ENCODE results near the gene KCNQ2. TPM values are rescaled to one million over a fixed set of nuclear protein-coding genes. Genes with fewer than 3 reads are reported as not detected.

KCNQ2 gene
- total RNA-seq, 1 experiment from 2014 or later: 0.38 TPM

GRCh38 chr20:63464289-63464635 is 8.2 kb downstream of the KCNQ2 start:
- Mint-ChIP-seq H3K4me1 (ENCODE audit: low read depth, unreplicated experiment) (peaks cover 8% of the 10 kb centered on the region), H3K9me3 (ENCODE audit: low read depth, unreplicated experiment) (no peaks in the 10 kb centered on the region), H3K4me3 (ENCODE audit: low read depth, unreplicated experiment) (no peak overlapping the region), H3K36me3 (ENCODE audit: insufficient read depth, unreplicated experiment) (no peaks in the 10 kb centered on the region), H3K27ac (ENCODE audit: unreplicated experiment) (no peak overlapping the region), H3K27me3 (ENCODE audit: unreplicated experiment) (peaks cover 100% of the 10 kb centered on the region)
- CTCF ChIA-PET: interaction anchor here (1.2 kb wide), 1 partner anchor 16 kb away, joined by 3 read pairs; no protein-coding TSS in a partner anchor
- intact Hi-C loops (cut with micrococcal nuclease; ENCODE audit: unreplicated experiment): no loop called here
- no peak for DNase-seq
- BruUV-seq (replicated peaks): no TSS peak
- TF ChIP-seq CTCF (IDR thresholded peaks at IDR 0.05; ENCODE audit: unreplicated experiment): no peak

GRCh38 chr20:63463400-63464288 is 8.8 kb downstream of the KCNQ2 start:
- CTCF ChIA-PET: interaction anchor here (1.2 kb wide), 1 partner anchor 17 kb away, joined by 3 read pairs; no protein-coding TSS in a partner anchor
- no peak for DNase-seq
- no peaks in the 10 kb centered on the region for H3K9me3 Mint-ChIP-seq (ENCODE audit: low read depth, unreplicated experiment)
- H3K36me3 Mint-ChIP-seq (ENCODE audit: insufficient read depth, unreplicated experiment): no peaks in the 10 kb centered on the region
- H3K4me1 Mint-ChIP-seq (ENCODE audit: low read depth, unreplicated experiment): peaks cover 8% of the 10 kb centered on the region
- H3K4me3 Mint-ChIP-seq (ENCODE audit: low read depth, unreplicated experiment): no peak overlapping the region
- no TSS peak for BruUV-seq (replicated peaks)
- intact Hi-C loops (cut with micrococcal nuclease; ENCODE audit: unreplicated experiment): no loop called here
- no peak for TF ChIP-seq CTCF (IDR thresholded peaks at IDR 0.05; ENCODE audit: unreplicated experiment)
- H3K27ac Mint-ChIP-seq (ENCODE audit: unreplicated experiment): no peak overlapping the region
- peaks cover 100% of the 10 kb centered on the region for H3K27me3 Mint-ChIP-seq (ENCODE audit: unreplicated experiment)

GRCh38 chr20:63462244-63462643 is 10.2 kb downstream of the KCNQ2 start:
- DNase-seq: no peak
- peaks cover 21% of the 10 kb centered on the region for H3K4me1 Mint-ChIP-seq (ENCODE audit: low read depth, unreplicated experiment)
- no peak overlapping the region for H3K4me3 Mint-ChIP-seq (ENCODE audit: low read depth, unreplicated experiment)
- CTCF ChIA-PET: no interaction called here
- intact Hi-C loops (cut with micrococcal nuclease; ENCODE audit: unreplicated experiment): no loop called here
- BruUV-seq (replicated peaks): no TSS peak
- H3K27me3 Mint-ChIP-seq (ENCODE audit: unreplicated experiment): peaks cover 100% of the 10 kb centered on the region
- H3K9me3 Mint-ChIP-seq (ENCODE audit: low read depth, unreplicated experiment): no peaks in the 10 kb centered on the region
- peaks cover 11% of the 10 kb centered on the region for H3K36me3 Mint-ChIP-seq (ENCODE audit: insufficient read depth, unreplicated experiment)
- no peak for TF ChIP-seq CTCF (IDR thresholded peaks at IDR 0.05; ENCODE audit: unreplicated experiment)
- no peak overlapping the region for H3K27ac Mint-ChIP-seq (ENCODE audit: unreplicated experiment)

GRCh38 chr20:63461104-63461763 is 11.2 kb downstream of the KCNQ2 start:
- no TSS peak for BruUV-seq (replicated peaks)
- H3K9me3 Mint-ChIP-seq (ENCODE audit: low read depth, unreplicated experiment): no peaks in the 10 kb centered on the region
- H3K27me3 Mint-ChIP-seq (ENCODE audit: unreplicated experiment): peaks cover 100% of the 10 kb centered on the region
- CTCF ChIA-PET: interaction anchor here (0.5 to 0.9 kb wide), 2 partner anchors 9 to 22 kb away, joined by 4 read pairs; no protein-coding TSS in a partner anchor
- no peak for TF ChIP-seq CTCF (IDR thresholded peaks at IDR 0.05; ENCODE audit: unreplicated experiment)
- no peak overlapping the region for H3K4me3 Mint-ChIP-seq (ENCODE audit: low read depth, unreplicated experiment)
- H3K36me3 Mint-ChIP-seq (ENCODE audit: insufficient read depth, unreplicated experiment): peaks cover 17% of the 10 kb centered on the region
- DNase-seq: peak; percentile 64
- peaks cover 22% of the 10 kb centered on the region for H3K4me1 Mint-ChIP-seq (ENCODE audit: low read depth, unreplicated experiment)
- no peak overlapping the region for H3K27ac Mint-ChIP-seq (ENCODE audit: unreplicated experiment)
- intact Hi-C loops (cut with micrococcal nuclease; ENCODE audit: unreplicated experiment): no loop called here
